ENCODE results near the gene ZNF488. TPM values are rescaled to one million over a fixed set of nuclear protein-coding genes. Genes with fewer than 3 reads are reported as not detected.
"Not testable (repeated sequence)": the region's sequence is repeated elsewhere in the genome, so short reads cannot be mapped to it uniquely, and the experiment has no call there.

The ZNF488 gene
- total RNA-seq, 1 experiment from 2014 or later, result 11.8 TPM

GRCh38 chr10:47418321-47418720 is 34.2 kb upstream of the ZNF488 start:
- Histone ChIP-seq H3K27me3 (ENCODE audit: control insufficient read depth, insufficient read depth, low read length) (no peaks in the 10 kb centered on the region), H3K4me3 (ENCODE audit: low read depth in 2 of 2, low read length in 2 of 2) (no peak overlapping the region), H3K4me1 (ENCODE audit: control insufficient read depth, insufficient read depth, low read length) (peaks cover 7% of the 10 kb centered on the region), H3K9me3 (ENCODE audit: control insufficient read depth, insufficient read depth, low read depth, low read length) (no peaks in the 10 kb centered on the region), H3K27ac (ENCODE audit: low read length) (no peak overlapping the region), H3K36me3 (ENCODE audit: control insufficient read depth, insufficient read depth, low read length) (no peaks in the 10 kb centered on the region)
- ATAC-seq (no peak), DNase-seq (ENCODE audit: low read depth, low spot score) (no peak)
- no TSS peak for BruUV-seq (replicated peaks)
- TF ChIP-seq CTCF (IDR thresholded peaks at IDR 0.05) (no peak), SIN3A (IDR thresholded peaks at IDR 0.05; ENCODE audit: borderline replicate concordance, insufficient read depth, low read depth, low read length) (no peak)
- TF ChIP-seq, protein P1, sequence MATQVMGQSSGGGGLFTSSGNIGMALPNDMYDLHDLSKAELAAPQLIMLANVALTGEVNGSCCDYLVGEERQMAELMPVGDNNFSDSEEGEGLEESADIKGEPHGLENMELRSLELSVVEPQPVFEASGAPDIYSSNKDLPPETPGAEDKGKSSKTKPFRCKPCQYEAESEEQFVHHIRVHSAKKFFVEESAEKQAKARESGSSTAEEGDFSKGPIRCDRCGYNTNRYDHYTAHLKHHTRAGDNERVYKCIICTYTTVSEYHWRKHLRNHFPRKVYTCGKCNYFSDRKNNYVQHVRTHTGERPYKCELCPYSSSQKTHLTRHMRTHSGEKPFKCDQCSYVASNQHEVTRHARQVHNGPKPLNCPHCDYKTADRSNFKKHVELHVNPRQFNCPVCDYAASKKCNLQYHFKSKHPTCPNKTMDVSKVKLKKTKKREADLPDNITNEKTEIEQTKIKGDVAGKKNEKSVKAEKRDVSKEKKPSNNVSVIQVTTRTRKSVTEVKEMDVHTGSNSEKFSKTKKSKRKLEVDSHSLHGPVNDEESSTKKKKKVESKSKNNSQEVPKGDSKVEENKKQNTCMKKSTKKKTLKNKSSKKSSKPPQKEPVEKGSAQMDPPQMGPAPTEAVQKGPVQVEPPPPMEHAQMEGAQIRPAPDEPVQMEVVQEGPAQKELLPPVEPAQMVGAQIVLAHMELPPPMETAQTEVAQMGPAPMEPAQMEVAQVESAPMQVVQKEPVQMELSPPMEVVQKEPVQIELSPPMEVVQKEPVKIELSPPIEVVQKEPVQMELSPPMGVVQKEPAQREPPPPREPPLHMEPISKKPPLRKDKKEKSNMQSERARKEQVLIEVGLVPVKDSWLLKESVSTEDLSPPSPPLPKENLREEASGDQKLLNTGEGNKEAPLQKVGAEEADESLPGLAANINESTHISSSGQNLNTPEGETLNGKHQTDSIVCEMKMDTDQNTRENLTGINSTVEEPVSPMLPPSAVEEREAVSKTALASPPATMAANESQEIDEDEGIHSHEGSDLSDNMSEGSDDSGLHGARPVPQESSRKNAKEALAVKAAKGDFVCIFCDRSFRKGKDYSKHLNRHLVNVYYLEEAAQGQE (IDR thresholded peaks at IDR 0.05; ENCODE audit: insufficient read depth in 1 of 2, low read depth in 2 of 2, low read length in 1 of 2), result no peak
- ChIA-PET CTCF (no interaction called here), POLR2A (no interaction called here)
- in situ Hi-C loops (cut with HindIII; ENCODE audit: low pct_unique_long_range_greater_than_20kb, low sequenced_read_pairs) (no loop called here), intact Hi-C loops (cut with micrococcal nuclease; ENCODE audit: unreplicated experiment) (no loop called here)

GRCh38 chr10:47416305-47417218 is 32.5 kb upstream of the ZNF488 start:
- ATAC-seq; DNase-seq (ENCODE audit: low read depth, low spot score); BruUV-seq (replicated peaks); POLR2A ChIA-PET; H3K4me3 ChIP-seq (ENCODE audit: low read depth in 2 of 2, low read length in 2 of 2); H3K36me3 ChIP-seq (ENCODE audit: control insufficient read depth, insufficient read depth, low read length); in situ Hi-C loops (cut with HindIII; ENCODE audit: low pct_unique_long_range_greater_than_20kb, low sequenced_read_pairs); H3K9me3 ChIP-seq (ENCODE audit: control insufficient read depth, insufficient read depth, low read depth, low read length); CTCF ChIA-PET; H3K27ac ChIP-seq (ENCODE audit: low read length); intact Hi-C loops (cut with micrococcal nuclease; ENCODE audit: unreplicated experiment); H3K27me3 ChIP-seq (ENCODE audit: control insufficient read depth, insufficient read depth, low read length): not testable (repeated sequence)
- H3K4me1 ChIP-seq (ENCODE audit: control insufficient read depth, insufficient read depth, low read length), result peaks cover 14% of the 10 kb centered on the region

- H3K27ac ChIP-seq (ENCODE audit: low read length), result no peak overlapping the region
- CTCF ChIA-PET, result no interaction called here
- no peaks in the 10 kb centered on the region for H3K27me3 ChIP-seq (ENCODE audit: control insufficient read depth, insufficient read depth, low read length)
- TF ChIP-seq CTCF (IDR thresholded peaks at IDR 0.05) (no peak), POLR2AphosphoS5 (IDR thresholded peaks at IDR 0.05; ENCODE audit: low read depth, low read length) (no peak), TCF7L2 (IDR thresholded peaks at IDR 0.05; ENCODE audit: low read depth, low read length) (no peak), SIN3A (IDR thresholded peaks at IDR 0.05; ENCODE audit: borderline replicate concordance, insufficient read depth, low read depth, low read length) (no peak)
- TF ChIP-seq, protein P1 (IDR thresholded peaks at IDR 0.05; ENCODE audit: insufficient read depth in 1 of 2, low read depth in 2 of 2, low read length in 1 of 2), result no peak
- H3K36me3 ChIP-seq (ENCODE audit: control insufficient read depth, insufficient read depth, low read length), result no peaks in the 10 kb centered on the region
- no peak for ATAC-seq
- no peak overlapping the region for H3K4me3 ChIP-seq (ENCODE audit: low read depth in 2 of 2, low read length in 2 of 2)
- POLR2A ChIA-PET, result no interaction called here
- no peak for DNase-seq (ENCODE audit: low read depth, low spot score)
- in situ Hi-C loops (cut with HindIII; ENCODE audit: low pct_unique_long_range_greater_than_20kb, low sequenced_read_pairs), result no loop called here
- no TSS peak for BruUV-seq (replicated peaks)
- H3K9me3 ChIP-seq (ENCODE audit: control insufficient read depth, insufficient read depth, low read depth, low read length), result no peaks in the 10 kb centered on the region
- peaks cover 12% of the 10 kb centered on the region for H3K4me1 ChIP-seq (ENCODE audit: control insufficient read depth, insufficient read depth, low read length)
- intact Hi-C loops (cut with micrococcal nuclease; ENCODE audit: unreplicated experiment), result no loop called here
These were observed 31.6 kb upstream of the ZNF488 start for GRCh38 chr10:47415520-47416304.
